Neural cell (in vitro differentiated cells): ENCODE measurements around the gene GNPTAB. TPM values are rescaled to one million over a fixed set of nuclear protein-coding genes. Genes with fewer than 3 reads are reported as not detected.
A peak's percentile ranks its signal among the peaks of the same experiment; 100 is the strongest.

ENCODE experiments used
- H2AFZ ChIP-seq: fragments of 200-600, 300-800 bp; sonication (generic), shearing (Covaris generic); 2 replicates; pipeline ENCODE4 v1.6.0; 2014; ENCODE audit warnings: low read depth, mild to moderate bottlenecking, antibody characterized with exemption, low read length, moderate library complexity
- H3F3A ChIP-seq: fragments of 200-600 bp; shearing (Covaris generic); 2 replicates; pipeline ENCODE4 v1.6.1; 2016; ENCODE audit warnings: mild to moderate bottlenecking, moderate library complexity, mixed read lengths, antibody characterized with exemption, low read length; ENCODE audit not compliant: insufficient read depth, poor library complexity, severe bottlenecking
- H3K27ac ChIP-seq: fragments of 200-600, 300-800 bp; sonication (generic), shearing (Covaris generic); 2 replicates; pipeline ENCODE4 v1.5.1; 2014; ENCODE audit warnings: mild to moderate bottlenecking, low read length, moderate library complexity
- H3K27me3 ChIP-seq: fragments of 300-800, 200-600 bp; sonication (generic), shearing (Covaris generic); 2 replicates; pipeline ENCODE4 v1.6.0; 2014; ENCODE audit warnings: mild to moderate bottlenecking, low read depth, low read length, moderate library complexity; ENCODE audit not compliant: insufficient read depth
- H3K36me3 ChIP-seq: fragments of 300-800, 200-600 bp; sonication (generic), shearing (Covaris generic); 2 replicates; pipeline ENCODE4 v1.5.1; 2014; ENCODE audit warnings: mild to moderate bottlenecking, antibody characterized with exemption, low read length, moderate library complexity; ENCODE audit not compliant: insufficient read depth
- H3K4me2 ChIP-seq: fragments of 300-800, 200-600 bp; sonication (generic), shearing (Covaris generic); 2 replicates; pipeline ENCODE4 v1.6.0; 2014; ENCODE audit warnings: mild to moderate bottlenecking, low read length
- H3K4me3 ChIP-seq: fragments of 300-800, 200-600 bp; sonication (generic), shearing (Covaris generic); 2 replicates; pipeline ENCODE4 v1.5.1; 2014; ENCODE audit warnings: mild to moderate bottlenecking, low read length, moderate library complexity
- H3K79me2 ChIP-seq: fragments of 200-600 bp; shearing (Covaris generic); replicated peaks from 2 replicates; pipeline ENCODE4 v1.6.0; 2014; ENCODE audit warnings: mild to moderate bottlenecking, low read length, moderate library complexity; ENCODE audit not compliant: insufficient read depth
- H3K9ac ChIP-seq: fragments of 300-800, 200-600 bp; sonication (generic), shearing (Covaris generic); 2 replicates; pipeline ENCODE4 v1.6.1; 2016; ENCODE audit warnings: mild to moderate bottlenecking, low read length, mixed read lengths
- H3K9me2 ChIP-seq: fragments of 200-600 bp; shearing (Covaris generic); 2 replicates; pipeline ENCODE4 v1.6.1; 2016; ENCODE audit warnings: mild to moderate bottlenecking, low read length, mixed read lengths; ENCODE audit not compliant: insufficient read depth
- H3K9me3 ChIP-seq: fragments of 200-600, 300-800 bp; sonication (generic), shearing (Covaris generic); 2 replicates; pipeline ENCODE4 v1.6.1; 2016; ENCODE audit warnings: mild to moderate bottlenecking, mixed run types, low read length, moderate library complexity, mixed read lengths
- H4K20me1 ChIP-seq: fragments of 200-600 bp; shearing (Covaris generic); 2 replicates; pipeline ENCODE4 v1.6.1; 2016; ENCODE audit warnings: mild to moderate bottlenecking, mixed run types; ENCODE audit not compliant: insufficient read depth
- EP300 ChIP-seq: fragments of 450-650 bp; conservative IDR thresholded peaks from 2 replicates; pipeline ENCODE4 v1.6.1; 2014; ENCODE audit warnings: antibody characterized with exemption, mild to moderate bottlenecking, moderate library complexity; ENCODE audit not compliant: poor library complexity, severe bottlenecking
- EZH2 ChIP-seq: fragments of 200-600, 300-800 bp; shearing (Covaris generic), sonication (generic); IDR thresholded peaks from 2 replicates; pipeline ENCODE4 v1.6.1; 2014; ENCODE audit warnings: antibody characterized with exemption, low read length, borderline replicate concordance, mild to moderate bottlenecking; ENCODE audit not compliant: insufficient read depth, poor library complexity, severe bottlenecking
- MXI1 ChIP-seq: fragments of 450-650 bp; conservative IDR thresholded peaks from 2 replicates; pipeline ENCODE4 v1.6.1; 2014; ENCODE audit warnings: antibody characterized with exemption, mild to moderate bottlenecking; ENCODE audit not compliant: poor library complexity, severe bottlenecking
- POLR2AphosphoS5 ChIP-seq: IDR thresholded peaks from 2 replicates; pipeline ENCODE4 v1.6.1; 2012
- RAD21 ChIP-seq: fragments of 450-650 bp; conservative IDR thresholded peaks from 2 replicates; pipeline ENCODE4 v1.6.1; 2014; ENCODE audit warnings: antibody characterized with exemption, mild to moderate bottlenecking, moderate library complexity
- SMC3 ChIP-seq: fragments of 450-650 bp; conservative IDR thresholded peaks from 2 replicates; pipeline ENCODE4 v1.6.1; 2014; ENCODE audit warnings: antibody characterized with exemption, mild to moderate bottlenecking, moderate library complexity; ENCODE audit not compliant: poor library complexity
- TAF1 ChIP-seq: IDR thresholded peaks from 2 replicates; pipeline ENCODE4 v1.6.1; 2012; ENCODE audit warnings: low read depth
- polyA plus RNA-seq: library from polyadenylated mRNA; depleted of rRNA; stranded (reverse); fragments of >200 nt; gene quantifications from 2 replicates; pipeline ENCODE4 v1.2.3, GENCODE V29; 2014
- TF ChIP-seq, protein P1 (sequence below): fragments of 450-650 bp; IDR thresholded peaks from 2 replicates; pipeline ENCODE4 v1.5.1; 2014; ENCODE audit warnings: antibody characterized with exemption, mild to moderate bottlenecking, moderate library complexity; ENCODE audit not compliant: poor library complexity, severe bottlenecking
- TF ChIP-seq, protein P2 (sequence below): IDR thresholded peaks from 2 replicates; pipeline ENCODE4 v1.6.1; 2012; ENCODE audit warnings: borderline replicate concordance

GNPTAB gene
- polyA plus RNA-seq, 1 donor from 2014 or later = 80.0 TPM

DNA sequence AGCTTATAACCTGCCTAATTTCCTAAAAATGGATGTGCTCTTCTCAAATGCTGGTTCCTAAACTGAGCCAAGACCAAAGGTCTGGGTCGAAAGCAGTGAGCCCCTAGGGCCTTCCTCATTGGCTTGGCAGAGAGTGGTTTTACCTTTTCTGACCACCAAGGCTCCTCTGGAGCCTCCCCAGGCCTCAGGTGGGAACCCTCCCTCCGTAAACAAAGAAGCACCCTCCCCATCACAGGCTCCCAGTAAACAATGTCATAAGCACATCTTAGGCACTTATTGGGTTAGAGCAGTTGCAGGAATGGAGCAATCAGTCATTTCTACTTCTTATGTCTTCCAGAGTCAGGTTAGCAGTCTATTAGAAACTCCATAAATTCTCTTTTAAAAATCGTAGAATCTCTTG lies 127.3 kb downstream of the GNPTAB start:
- Histone ChIP-seq H3K27me3 (no peaks in the 10 kb centered on the region), H3K9me3 (no peaks in the 10 kb centered on the region), H3K9ac (no peak overlapping the region), H3K27ac (no peak overlapping the region), H2AFZ (no peak overlapping the region), H3K9me2 (no peaks in the 10 kb centered on the region), H3K79me2 (no peaks in the 10 kb centered on the region), H3K36me3 (no peaks in the 10 kb centered on the region), H3F3A (no peaks in the 10 kb centered on the region), H4K20me1 (no peaks in the 10 kb centered on the region), H3K4me2 (no peak overlapping the region), H3K4me3 (no peak overlapping the region)
- TF ChIP-seq, protein P1, sequence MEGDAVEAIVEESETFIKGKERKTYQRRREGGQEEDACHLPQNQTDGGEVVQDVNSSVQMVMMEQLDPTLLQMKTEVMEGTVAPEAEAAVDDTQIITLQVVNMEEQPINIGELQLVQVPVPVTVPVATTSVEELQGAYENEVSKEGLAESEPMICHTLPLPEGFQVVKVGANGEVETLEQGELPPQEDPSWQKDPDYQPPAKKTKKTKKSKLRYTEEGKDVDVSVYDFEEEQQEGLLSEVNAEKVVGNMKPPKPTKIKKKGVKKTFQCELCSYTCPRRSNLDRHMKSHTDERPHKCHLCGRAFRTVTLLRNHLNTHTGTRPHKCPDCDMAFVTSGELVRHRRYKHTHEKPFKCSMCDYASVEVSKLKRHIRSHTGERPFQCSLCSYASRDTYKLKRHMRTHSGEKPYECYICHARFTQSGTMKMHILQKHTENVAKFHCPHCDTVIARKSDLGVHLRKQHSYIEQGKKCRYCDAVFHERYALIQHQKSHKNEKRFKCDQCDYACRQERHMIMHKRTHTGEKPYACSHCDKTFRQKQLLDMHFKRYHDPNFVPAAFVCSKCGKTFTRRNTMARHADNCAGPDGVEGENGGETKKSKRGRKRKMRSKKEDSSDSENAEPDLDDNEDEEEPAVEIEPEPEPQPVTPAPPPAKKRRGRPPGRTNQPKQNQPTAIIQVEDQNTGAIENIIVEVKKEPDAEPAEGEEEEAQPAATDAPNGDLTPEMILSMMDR = no peak
- TF ChIP-seq SMC3 (no peak), POLR2AphosphoS5 (no peak), EZH2 (no peak), MXI1 (no peak), RAD21 (no peak), TAF1 (no peak), EP300 (no peak)
- TF ChIP-seq, protein P2, sequence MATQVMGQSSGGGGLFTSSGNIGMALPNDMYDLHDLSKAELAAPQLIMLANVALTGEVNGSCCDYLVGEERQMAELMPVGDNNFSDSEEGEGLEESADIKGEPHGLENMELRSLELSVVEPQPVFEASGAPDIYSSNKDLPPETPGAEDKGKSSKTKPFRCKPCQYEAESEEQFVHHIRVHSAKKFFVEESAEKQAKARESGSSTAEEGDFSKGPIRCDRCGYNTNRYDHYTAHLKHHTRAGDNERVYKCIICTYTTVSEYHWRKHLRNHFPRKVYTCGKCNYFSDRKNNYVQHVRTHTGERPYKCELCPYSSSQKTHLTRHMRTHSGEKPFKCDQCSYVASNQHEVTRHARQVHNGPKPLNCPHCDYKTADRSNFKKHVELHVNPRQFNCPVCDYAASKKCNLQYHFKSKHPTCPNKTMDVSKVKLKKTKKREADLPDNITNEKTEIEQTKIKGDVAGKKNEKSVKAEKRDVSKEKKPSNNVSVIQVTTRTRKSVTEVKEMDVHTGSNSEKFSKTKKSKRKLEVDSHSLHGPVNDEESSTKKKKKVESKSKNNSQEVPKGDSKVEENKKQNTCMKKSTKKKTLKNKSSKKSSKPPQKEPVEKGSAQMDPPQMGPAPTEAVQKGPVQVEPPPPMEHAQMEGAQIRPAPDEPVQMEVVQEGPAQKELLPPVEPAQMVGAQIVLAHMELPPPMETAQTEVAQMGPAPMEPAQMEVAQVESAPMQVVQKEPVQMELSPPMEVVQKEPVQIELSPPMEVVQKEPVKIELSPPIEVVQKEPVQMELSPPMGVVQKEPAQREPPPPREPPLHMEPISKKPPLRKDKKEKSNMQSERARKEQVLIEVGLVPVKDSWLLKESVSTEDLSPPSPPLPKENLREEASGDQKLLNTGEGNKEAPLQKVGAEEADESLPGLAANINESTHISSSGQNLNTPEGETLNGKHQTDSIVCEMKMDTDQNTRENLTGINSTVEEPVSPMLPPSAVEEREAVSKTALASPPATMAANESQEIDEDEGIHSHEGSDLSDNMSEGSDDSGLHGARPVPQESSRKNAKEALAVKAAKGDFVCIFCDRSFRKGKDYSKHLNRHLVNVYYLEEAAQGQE = no peak

DNA sequence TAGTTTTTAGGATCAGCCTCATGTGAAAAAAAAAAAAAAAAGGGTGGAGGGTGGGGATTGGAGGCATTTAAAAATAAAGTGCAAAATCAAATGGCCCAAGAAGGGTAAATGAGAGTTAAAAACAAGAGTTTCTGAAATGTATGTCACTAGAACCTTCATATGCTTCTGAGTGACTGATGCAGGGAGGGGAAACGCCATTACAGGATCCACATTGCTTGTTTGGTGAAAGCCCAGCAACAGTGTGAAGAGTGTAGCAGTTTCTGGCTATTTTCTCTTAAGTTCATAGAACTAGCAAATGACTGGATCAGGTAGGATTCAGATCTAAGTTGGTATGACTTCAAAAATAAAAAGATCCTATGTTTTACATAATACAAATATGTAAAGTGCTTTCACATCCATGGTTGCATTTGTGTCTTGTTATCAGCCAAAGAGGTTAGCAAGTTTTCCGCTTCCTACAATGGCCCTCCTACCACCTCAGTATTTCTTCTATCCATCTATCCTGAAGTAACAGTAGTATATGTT lies 130.4 kb downstream of the GNPTAB start:
- Histone ChIP-seq H3K79me2 (no peaks in the 10 kb centered on the region), H3K27me3 (no peaks in the 10 kb centered on the region), H3K27ac (no peak overlapping the region), H3K9ac (no peak overlapping the region), H3K36me3 (no peaks in the 10 kb centered on the region), H3K9me3 (no peaks in the 10 kb centered on the region), H3K4me2 (peak overlapping the region; percentile 0), H2AFZ (no peak overlapping the region), H3K4me3 (peak overlapping the region; percentile 24), H4K20me1 (no peaks in the 10 kb centered on the region), H3K9me2 (no peaks in the 10 kb centered on the region), H3F3A (no peaks in the 10 kb centered on the region)
- TF ChIP-seq, protein P2 = no peak
- TF ChIP-seq POLR2AphosphoS5 = no peak
- no peak for TF ChIP-seq TAF1
- TF ChIP-seq, protein P1 = no peak
- no peak for TF ChIP-seq EZH2
- TF ChIP-seq MXI1 = no peak
- no peak for TF ChIP-seq EP300
- TF ChIP-seq RAD21 = no peak
- no peak for TF ChIP-seq SMC3
